CD4-positive, alpha-beta T cell (primary cell): ENCODE results near the gene IL17REL. TPM values are rescaled to one million over a fixed set of nuclear protein-coding genes. Genes with fewer than 3 reads are reported as not detected.

ENCODE experiments used
- ATAC-seq: fragments of 200-7000 bp; cut with Tn5 transposase; one replicate; pipeline ENCODE4 v1.10.0; 2022; ENCODE audit warnings: mild to moderate bottlenecking; ENCODE audit not compliant: poor library complexity
- CTCF ChIA-PET: fragments of 350-600 bp; sonication (Branson Sonifier 250); formaldehyde crosslinking; loops from one replicate; lab custom pipeline; 2021; ENCODE audit warnings: antibody characterized with exemption, inconsistent platforms; lab: Charles Lee
- POLR2A ChIA-PET: fragments of 350-600 bp; sonication (Branson Sonifier 250); formaldehyde crosslinking; loops from one replicate; lab custom pipeline; 2021; ENCODE audit warnings: antibody characterized with exemption, inconsistent platforms; lab: Charles Lee
- DNase-seq, 14 experiments: peaks; one replicate each; pipeline ENCODE4 v3.0.0-alpha.2; 2013 to 2020; ENCODE audit warnings: mixed read lengths in 2 of 14
- H3K27ac ChIP-seq, 2 donors: one replicate each; pipeline versions ENCODE4 v1.5.1 to v1.7.0; 2013; ENCODE audit warnings: low read length in 2 of 2, low read depth in 1 of 2, mild to moderate bottlenecking in 1 of 2
- H3K27me3 ChIP-seq, 2 experiments: 1 replicate in 1 of 2; 2 replicates in 1 of 2; pipeline versions ENCODE4 v1.6.1 to v1.7.0; 2013; ENCODE audit warnings: low read length in 2 of 2, control low read depth in 1 of 2, mild to moderate bottlenecking in 1 of 2, moderate library complexity in 1 of 2; ENCODE audit not compliant: insufficient read depth in 2 of 2, control insufficient read depth in 1 of 2
- H3K36me3 ChIP-seq: one replicate; pipeline ENCODE4 v1.6.1; 2013; ENCODE audit warnings: low read length, control low read depth; ENCODE audit not compliant: insufficient read depth
- H3K4me1 ChIP-seq: one replicate; pipeline ENCODE4 v1.6.1; 2013; ENCODE audit warnings: low read length, control low read depth; ENCODE audit not compliant: insufficient read depth
- H3K4me3 ChIP-seq: one replicate; pipeline ENCODE4 v1.5.1; 2013; ENCODE audit warnings: mild to moderate bottlenecking, low read length, moderate library complexity
- H3K9me3 ChIP-seq, 2 experiments: 1 replicate in 1 of 2; 2 replicates in 1 of 2; pipeline versions ENCODE4 v1.6.1 to v1.7.0; 2013; ENCODE audit warnings: low read length in 2 of 2, mild to moderate bottlenecking in 2 of 2, control low read depth in 1 of 2, moderate library complexity in 1 of 2; ENCODE audit not compliant: control insufficient read depth in 1 of 2, insufficient read depth in 1 of 2
- H3K27ac Mint-ChIP-seq: one replicate; pipeline ENCODE4 v1.8.0; 2020; ENCODE audit warnings: mixed read lengths
- H3K27me3 Mint-ChIP-seq: one replicate; pipeline ENCODE4 v1.8.0; 2021; ENCODE audit warnings: mixed read lengths
- H3K36me3 Mint-ChIP-seq: one replicate; pipeline ENCODE4 v1.8.0; 2021; ENCODE audit warnings: low read depth, mixed read lengths
- H3K4me1 Mint-ChIP-seq: one replicate; pipeline ENCODE4 v1.8.0; 2021; ENCODE audit warnings: low read depth, mixed read lengths
- H3K4me3 Mint-ChIP-seq: one replicate; pipeline ENCODE4 v1.8.0; 2020; ENCODE audit warnings: mild to moderate bottlenecking, mixed read lengths
- H3K9me3 Mint-ChIP-seq: one replicate; pipeline ENCODE4 v1.8.0; 2020; ENCODE audit warnings: mixed read lengths
- CTCF ChIP-seq: fragments of 200-600 bp; IDR thresholded peaks from one replicate; pipeline ENCODE4 v1.8.0; 2022; ENCODE audit warnings: antibody characterized with exemption, mild to moderate bottlenecking
- intact Hi-C, 2 experiments: fragments of 100-400 bp; cut with DNase I in 1 of 2; cut with micrococcal nuclease in 1 of 2; formaldehyde crosslinking; loops; one replicate each; pipeline versions ENCODE4 v1.15.1 to v1.9.0; 2023 to 2025; cut with DNase I, micrococcal nuclease
- total RNA-seq, 174 experiments: library from RNA in 2 of 174; stranded (reverse) in 2 of 174; gene quantifications; one replicate each; pipeline ENCODE4 v1.2.3 and lab custom pipeline; 2021 to 2026

Gene IL17REL
- total RNA-seq, 2 experiments from 2014 or later, result not detected

DNA sequence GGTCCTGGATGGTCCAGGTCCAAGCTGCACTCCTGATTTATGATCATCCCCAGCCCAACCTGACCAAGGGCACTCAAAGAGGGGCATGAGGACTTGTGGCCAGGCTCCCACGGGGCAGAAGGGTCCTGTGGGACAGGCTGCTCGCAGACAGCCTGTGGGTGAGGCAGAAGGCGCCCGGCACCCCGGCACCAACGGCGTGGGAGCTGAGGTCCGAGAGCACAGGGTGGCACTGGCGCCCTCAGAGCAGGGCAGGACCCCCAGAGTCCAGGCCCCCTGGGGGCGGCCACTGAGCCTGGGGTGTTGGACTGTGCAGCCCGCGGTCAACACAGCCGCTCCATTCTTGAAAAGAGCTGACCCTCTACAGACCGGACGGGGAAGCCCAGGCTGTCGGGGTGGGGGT is 3.3 kb downstream of the IL17REL start:
- POLR2A ChIA-PET, result no interaction called here
- H3K4me3 Mint-ChIP-seq, result no peak overlapping the region
- H3K4me1 Mint-ChIP-seq, result peaks cover 10% of the 10 kb centered on the region

GRCh38 chr22:50008151-50009040 is 4.2 kb downstream of the IL17REL start:
- H3K4me1 Mint-ChIP-seq, result peaks cover 10% of the 10 kb centered on the region
- no peaks in the 10 kb centered on the region for H3K36me3 Mint-ChIP-seq
- TF ChIP-seq CTCF, result no peak
- H3K27me3 Mint-ChIP-seq, result peaks cover 26% of the 10 kb centered on the region
- no peak for ATAC-seq
- Histone ChIP-seq H3K36me3 (no peaks in the 10 kb centered on the region), H3K4me3 (no peak overlapping the region), H3K27me3 (peaks cover 7 to 15% of the 10 kb centered on the region in 2 experiments), H3K9me3 (peaks cover 0 to 11% of the 10 kb centered on the region in 2 experiments), H3K27ac (no peak overlapping the region), H3K4me1 (peaks cover 29% of the 10 kb centered on the region)
- no peaks in the 10 kb centered on the region for H3K9me3 Mint-ChIP-seq
- H3K27ac Mint-ChIP-seq, result no peak overlapping the region
- DNase-seq, result no peak
- ChIA-PET POLR2A (no interaction called here), CTCF (no interaction called here)
- intact Hi-C loops, result no loop called here
- no peak overlapping the region for H3K4me3 Mint-ChIP-seq

More for the DNA sequence above, 3.3 kb downstream of the IL17REL start:
- Mint-ChIP-seq H3K9me3 (no peaks in the 10 kb centered on the region), H3K27ac (no peak overlapping the region), H3K36me3 (no peaks in the 10 kb centered on the region), H3K27me3 (peaks cover 26% of the 10 kb centered on the region)
- no peak for ATAC-seq
- intact Hi-C loops, result no loop called here
- Histone ChIP-seq H3K27ac (no peak overlapping the region), H3K4me1 (peaks cover 35% of the 10 kb centered on the region), H3K4me3 (no peak overlapping the region), H3K36me3 (no peaks in the 10 kb centered on the region), H3K27me3 (peaks cover 11 to 21% of the 10 kb centered on the region in 2 experiments), H3K9me3 (peaks cover 0 to 11% of the 10 kb centered on the region in 2 experiments)
- CTCF ChIA-PET, result no interaction called here
- DNase-seq, result no peak
- TF ChIP-seq CTCF, result no peak

- POLR2A ChIA-PET, result no interaction called here
- DNase-seq, result no peak
- H3K9me3 Mint-ChIP-seq, result no peaks in the 10 kb centered on the region
These were observed 5.5 kb downstream of the IL17REL start for GRCh38 chr22:50007057-50007511.

More at GRCh38 chr22:50007057-50007511, 5.5 kb downstream of the IL17REL start:
- no peak overlapping the region for H3K27ac ChIP-seq
- peaks cover 0 to 6% of the 10 kb centered on the region in 2 experiments for H3K9me3 ChIP-seq
- CTCF ChIA-PET, result interaction anchor here (0.9 kb wide), 2 partner anchors 20 to 27 kb away, joined by 3 read pairs; no protein-coding TSS in a partner anchor
- no peak overlapping the region for H3K4me3 ChIP-seq
- H3K27me3 ChIP-seq, result peaks cover 6 to 14% of the 10 kb centered on the region in 2 experiments
- Mint-ChIP-seq H3K4me1 (peaks cover 10% of the 10 kb centered on the region), H3K4me3 (no peak overlapping the region), H3K36me3 (no peaks in the 10 kb centered on the region), H3K27ac (no peak overlapping the region), H3K27me3 (peaks cover 21% of the 10 kb centered on the region)
- peaks cover 19% of the 10 kb centered on the region for H3K4me1 ChIP-seq
- intact Hi-C loops, result no loop called here
- no peak for ATAC-seq
- no peaks in the 10 kb centered on the region for H3K36me3 ChIP-seq
- TF ChIP-seq CTCF, result no peak
